PC-3 (cell line): ENCODE data around the gene PCBD1. TPM values are rescaled to one million over a fixed set of nuclear protein-coding genes. Genes with fewer than 3 reads are reported as not detected.

Experiments used
- ATAC-seq: fragments of 200-7000 bp; cut with Tn5 transposase; 2 replicates; pipeline ENCODE4 v1.9.1; 2020; ENCODE audit warnings: mild to moderate bottlenecking, moderate library complexity
- BruUV-seq: library from RNA; stranded (reverse); fragments of 400-500 nt; replicated peaks from 2 replicates; lab custom pipeline; 2021; lab: Mats Ljungman, UMichigan
- CTCF ChIA-PET: fragments of 300-600 bp; sonication (Branson Sonifier 250); formaldehyde crosslinking; loops from one replicate; lab custom pipeline; 2022; ENCODE audit warnings: antibody characterized with exemption; lab: Charles Lee
- POLR2A ChIA-PET: fragments of 300-600 bp; sonication (Branson Sonifier 250); formaldehyde crosslinking; loops from one replicate; lab custom pipeline; 2022; ENCODE audit warnings: antibody characterized with exemption; ENCODE audit not compliant: unreplicated experiment; lab: Charles Lee
- DNase-seq: peaks from one replicate; pipeline ENCODE4 v3.0.0-alpha.2; 2015
- H2AFZ ChIP-seq: fragments of 300-600 bp; sonication (generic); 2 replicates; pipeline ENCODE4 v1.6.0; 2016; ENCODE audit warnings: antibody characterized with exemption, low read length
- H3F3A ChIP-seq: fragments of 300-600 bp; sonication (generic); one replicate; pipeline ENCODE4 v1.6.0; 2017; ENCODE audit warnings: antibody characterized with exemption, low read length, control low read depth, mild to moderate bottlenecking; ENCODE audit not compliant: unreplicated experiment
- H3K27ac ChIP-seq: fragments of 300-600 bp; sonication (generic); 2 replicates; pipeline ENCODE4 v1.5.1; 2016; ENCODE audit warnings: mild to moderate bottlenecking, low read length
- H3K27me3 ChIP-seq: fragments of 300-600 bp; sonication (generic); 2 replicates; pipeline ENCODE4 v1.6.1; 2016; ENCODE audit warnings: low read length, mixed read lengths
- H3K36me3 ChIP-seq: fragments of 300-600 bp; sonication (generic); 2 replicates; pipeline ENCODE4 v1.6.1; 2016; ENCODE audit warnings: low read depth, mixed run types, low read length, mixed read lengths
- H3K4me1 ChIP-seq: fragments of 300-600 bp; sonication (generic); 2 replicates; pipeline ENCODE4 v1.5.1; 2016; ENCODE audit warnings: low read length; ENCODE audit not compliant: insufficient read depth
- H3K4me2 ChIP-seq: fragments of 300-600 bp; sonication (generic); 2 replicates; pipeline ENCODE4 v1.6.0; 2016; ENCODE audit warnings: low read length
- H3K4me3 ChIP-seq: fragments of 300-600 bp; sonication (generic); 2 replicates; pipeline ENCODE4 v1.5.1; 2016; ENCODE audit warnings: mild to moderate bottlenecking, low read length, mixed read lengths
- H3K79me2 ChIP-seq: fragments of 300-600 bp; sonication (generic); 2 replicates; pipeline ENCODE4 v1.6.1; 2017; ENCODE audit warnings: low read length, mixed read lengths
- H3K9ac ChIP-seq: fragments of 300-600 bp; sonication (generic); 2 replicates; pipeline ENCODE4 v1.6.0; 2016; ENCODE audit warnings: mild to moderate bottlenecking, low read length
- H3K9me2 ChIP-seq: fragments of 300-600 bp; sonication (generic); replicated peaks from 2 replicates; pipeline ENCODE4 v1.6.1; 2016; ENCODE audit warnings: mixed run types, low read length, mixed read lengths
- H3K9me3 ChIP-seq: fragments of 300-600 bp; sonication (generic); 2 replicates; pipeline ENCODE4 v1.6.1; 2016; ENCODE audit warnings: low read length, mixed read lengths
- H4K20me1 ChIP-seq: fragments of 300-600 bp; sonication (generic); 2 replicates; pipeline ENCODE4 v1.6.1; 2016; ENCODE audit warnings: low read length, mixed read lengths
- CTCF ChIP-seq: fragments of 300-600 bp; sonication (generic); conservative IDR thresholded peaks from 2 replicates; pipeline ENCODE4 v1.5.1; 2017; ENCODE audit warnings: antibody characterized with exemption, low read depth, mild to moderate bottlenecking, low read length
- EZH2 ChIP-seq: fragments of 300-600 bp; sonication (generic); IDR thresholded peaks from one replicate; pipeline ENCODE4 v1.6.1; 2017; ENCODE audit warnings: antibody characterized with exemption, mild to moderate bottlenecking, low read length; ENCODE audit not compliant: unreplicated experiment
- EZH2phosphoT487 ChIP-seq: fragments of 300-600 bp; sonication (generic); IDR thresholded peaks from 2 replicates; pipeline ENCODE4 v1.6.1; 2018; ENCODE audit warnings: mild to moderate bottlenecking, antibody characterized with exemption, low read length, borderline replicate concordance
- intact Hi-C: fragments of 100-400 bp; cut with micrococcal nuclease; formaldehyde crosslinking; loops from 2 replicates; pipeline ENCODE4 v1.9.0; 2023
- total RNA-seq: library from RNA; depleted of rRNA; stranded (reverse); fragments of >200 nt; gene quantifications from 2 replicates; pipeline ENCODE4 v1.2.3, GENCODE V29; 2014

Gene PCBD1
- total RNA-seq, 1 experiment from 2014 or later: 283 TPM

- Histone ChIP-seq H3K36me3 (peaks cover 61% of the 10 kb centered on the region), H3K4me3 (no peak overlapping the region), H3K79me2 (no peaks in the 10 kb centered on the region), H3K9me3 (no peaks in the 10 kb centered on the region), H3K4me2 (no peak overlapping the region), H3K27me3 (no peaks in the 10 kb centered on the region), H3K4me1 (no peaks in the 10 kb centered on the region), H3K9me2 (no peaks in the 10 kb centered on the region), H3K27ac (no peak overlapping the region), H2AFZ (no peak overlapping the region), H3K9ac (no peak overlapping the region), H3F3A (no peaks in the 10 kb centered on the region), H4K20me1 (no peaks in the 10 kb centered on the region)
- ChIA-PET POLR2A (no interaction called here), CTCF (no interaction called here)
- intact Hi-C loops: no loop called here
- ATAC-seq (no peak), DNase-seq (no peak)
- no TSS peak for BruUV-seq
- TF ChIP-seq EZH2phosphoT487 (no peak), CTCF (no peak), EZH2 (no peak)
Measured at GRCh38 chr10:70858759-70859158, 29.6 kb downstream of the PCBD1 start.

GRCh38 chr10:70856454-70856853 lies 31.9 kb downstream of the PCBD1 start:
- no peak overlapping the region for H3K27ac ChIP-seq
- no peaks in the 10 kb centered on the region for H3K9me2 ChIP-seq
- intact Hi-C loops: no loop called here
- no peak overlapping the region for H2AFZ ChIP-seq
- POLR2A ChIA-PET: no interaction called here
- no peaks in the 10 kb centered on the region for H3K9me3 ChIP-seq
- no peaks in the 10 kb centered on the region for H3F3A ChIP-seq
- CTCF ChIA-PET: no interaction called here
- ATAC-seq (no peak), DNase-seq (no peak)
- no peaks in the 10 kb centered on the region for H3K27me3 ChIP-seq
- peaks cover 79% of the 10 kb centered on the region for H3K36me3 ChIP-seq
- H3K4me2 ChIP-seq: no peak overlapping the region
- H3K4me1 ChIP-seq: peaks cover 8% of the 10 kb centered on the region
- no TSS peak for BruUV-seq
- no peak overlapping the region for H3K4me3 ChIP-seq
- no peak overlapping the region for H3K9ac ChIP-seq
- no peaks in the 10 kb centered on the region for H3K79me2 ChIP-seq
- TF ChIP-seq EZH2phosphoT487 (no peak), EZH2 (no peak), CTCF (no peak)
- H4K20me1 ChIP-seq: no peaks in the 10 kb centered on the region

GRCh38 chr10:70853457-70853856 lies 34.9 kb downstream of the PCBD1 start:
- BruUV-seq: no TSS peak
- DNase-seq (no peak), ATAC-seq (no peak)
- CTCF ChIA-PET: no interaction called here
- intact Hi-C loops: no loop called here
- POLR2A ChIA-PET: no interaction called here
- peaks cover 58% of the 10 kb centered on the region for H3K36me3 ChIP-seq
- H2AFZ ChIP-seq: no peak overlapping the region
- H3K4me3 ChIP-seq: no peak overlapping the region
- no peaks in the 10 kb centered on the region for H3F3A ChIP-seq
- H3K9ac ChIP-seq: no peak overlapping the region
- H3K9me2 ChIP-seq: no peaks in the 10 kb centered on the region
- no peaks in the 10 kb centered on the region for H3K79me2 ChIP-seq
- no peaks in the 10 kb centered on the region for H4K20me1 ChIP-seq
- H3K4me2 ChIP-seq: no peak overlapping the region
- H3K9me3 ChIP-seq: no peaks in the 10 kb centered on the region
- H3K4me1 ChIP-seq: peaks cover 21% of the 10 kb centered on the region
- no peaks in the 10 kb centered on the region for H3K27me3 ChIP-seq
- H3K27ac ChIP-seq: no peak overlapping the region
- TF ChIP-seq CTCF (no peak), EZH2 (no peak), EZH2phosphoT487 (no peak)
